ENCODE measurements around the gene HPD. TPM values are rescaled to one million over a fixed set of nuclear protein-coding genes. Genes with fewer than 3 reads are reported as not detected.

Gene HPD
- total RNA-seq, 1 donor from 2014 or later, result not detected

DNA sequence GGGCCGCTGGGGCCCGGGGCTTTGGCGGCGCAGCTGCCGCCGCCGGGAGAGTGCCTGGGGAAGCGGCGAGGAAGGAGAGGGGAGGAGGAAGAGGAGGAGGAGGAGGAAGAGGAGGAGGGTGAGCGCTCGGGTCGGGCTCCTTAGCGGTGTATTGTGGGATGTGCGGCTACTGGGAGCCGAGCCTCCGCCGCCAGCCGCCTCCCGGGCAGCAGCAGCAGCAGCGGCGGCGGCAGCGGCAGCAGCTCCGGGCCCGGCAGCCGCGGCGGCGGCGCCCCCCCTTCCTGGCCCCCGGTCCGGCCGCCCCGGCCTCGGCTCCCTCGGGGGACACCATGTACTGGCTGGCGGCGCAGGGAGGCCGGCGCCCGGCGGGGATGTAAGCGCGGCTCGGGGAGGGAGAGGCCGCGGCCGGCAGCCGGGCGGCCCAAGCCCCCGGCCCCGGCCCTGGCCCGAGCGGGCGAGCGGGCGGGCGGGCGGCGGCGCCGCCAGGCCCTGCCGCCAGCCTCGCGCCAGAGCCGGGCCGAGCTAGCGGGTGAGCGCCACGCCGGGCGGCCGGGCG, 54.7 kb downstream of the HPD start, which contains the start of gene SETD1B:
SETD1B (plus strand) TSS at position 149 of the 556 bp plus-strand sequence. CDS start 729 bp downstream, outside the sequence.
- peaks cover 56% of the 10 kb centered on the region for H3K4me1 Mint-ChIP-seq
- ChIA-PET POLR2A (interaction anchor here (0.5 to 33.0 kb wide), 13 partner anchors 1 to 1512 kb away, joined by 3 to 1155 read pairs (median 3); partner anchors contain the start of genes MLXIP, PSMD9, RHOF and RNU4-1), CTCF (interaction anchor here (1.0 to 14.3 kb wide), 2 partner anchors 8 to 9 kb away, joined by 4 to 635 read pairs; partner anchors contain the start of gene RHOF)
- TF ChIP-seq, protein P1, sequence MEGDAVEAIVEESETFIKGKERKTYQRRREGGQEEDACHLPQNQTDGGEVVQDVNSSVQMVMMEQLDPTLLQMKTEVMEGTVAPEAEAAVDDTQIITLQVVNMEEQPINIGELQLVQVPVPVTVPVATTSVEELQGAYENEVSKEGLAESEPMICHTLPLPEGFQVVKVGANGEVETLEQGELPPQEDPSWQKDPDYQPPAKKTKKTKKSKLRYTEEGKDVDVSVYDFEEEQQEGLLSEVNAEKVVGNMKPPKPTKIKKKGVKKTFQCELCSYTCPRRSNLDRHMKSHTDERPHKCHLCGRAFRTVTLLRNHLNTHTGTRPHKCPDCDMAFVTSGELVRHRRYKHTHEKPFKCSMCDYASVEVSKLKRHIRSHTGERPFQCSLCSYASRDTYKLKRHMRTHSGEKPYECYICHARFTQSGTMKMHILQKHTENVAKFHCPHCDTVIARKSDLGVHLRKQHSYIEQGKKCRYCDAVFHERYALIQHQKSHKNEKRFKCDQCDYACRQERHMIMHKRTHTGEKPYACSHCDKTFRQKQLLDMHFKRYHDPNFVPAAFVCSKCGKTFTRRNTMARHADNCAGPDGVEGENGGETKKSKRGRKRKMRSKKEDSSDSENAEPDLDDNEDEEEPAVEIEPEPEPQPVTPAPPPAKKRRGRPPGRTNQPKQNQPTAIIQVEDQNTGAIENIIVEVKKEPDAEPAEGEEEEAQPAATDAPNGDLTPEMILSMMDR (IDR thresholded peaks at IDR 0.05), result no peak
- no peaks in the 10 kb centered on the region for H3K27me3 Mint-ChIP-seq
- DNase-seq (peak; percentile 70), ATAC-seq (ENCODE audit: low read depth) (peak; percentile 2)
- H3K27ac Mint-ChIP-seq, result peak within 1 kb of the TSS; percentile 100
- H3K9me3 Mint-ChIP-seq, result no peaks in the 10 kb centered on the region
- peak within 1 kb of the TSS; percentile 97 for H3K4me3 Mint-ChIP-seq
- peaks cover 41% of the 10 kb centered on the region for H3K36me3 Mint-ChIP-seq (ENCODE audit: low read depth)
- intact Hi-C loops (cut with micrococcal nuclease), result loop anchor here (1.0 to 5.0 kb wide), 5 partner anchors 8 to 1512 kb away; partner anchors contain the start of genes BCL7A, RNU4-1 and RNU4-2

DNA sequence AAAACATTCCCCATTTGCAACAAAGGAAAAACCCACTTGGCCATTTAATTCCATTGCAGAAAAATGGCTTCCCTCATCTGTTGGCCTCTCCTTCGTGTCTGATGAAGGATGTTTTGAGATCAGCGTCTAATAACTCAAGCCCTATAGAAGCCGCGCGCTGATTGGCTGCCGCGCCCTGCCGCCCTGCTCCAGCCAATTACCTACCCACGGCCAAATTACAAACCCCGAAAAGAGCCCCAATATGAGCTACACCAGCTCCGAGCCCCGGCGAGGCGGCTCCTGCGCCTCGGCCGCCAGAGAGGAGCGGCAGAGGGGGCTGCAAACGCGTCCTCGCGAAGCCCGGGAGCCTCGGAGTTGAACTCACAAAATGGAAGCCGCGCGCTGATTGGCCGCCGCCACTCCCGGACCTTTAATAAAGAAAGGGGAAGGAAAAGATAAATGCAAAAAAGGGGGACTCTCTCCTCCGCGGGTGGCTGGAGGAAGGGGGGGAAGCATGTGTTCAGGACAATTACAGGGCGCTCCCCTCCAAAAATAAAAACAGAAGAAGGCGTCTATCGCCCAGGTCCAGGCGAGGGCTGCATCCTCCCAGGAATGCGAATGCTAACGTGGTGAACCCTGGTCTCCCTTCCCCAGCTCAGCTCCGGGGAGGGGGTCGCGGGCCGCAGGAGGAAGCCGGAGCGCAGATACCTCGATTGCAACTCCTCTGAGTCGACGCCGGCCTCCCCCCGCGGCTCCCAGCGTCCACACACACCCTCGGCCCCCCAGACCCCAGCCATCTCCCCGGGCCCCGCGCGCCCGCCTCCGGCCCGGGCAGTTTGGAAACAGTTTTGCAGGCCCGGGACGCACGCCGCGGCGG, 55.6 kb downstream of the HPD start:
- TF ChIP-seq, protein P1 (IDR thresholded peaks at IDR 0.05), result no peak
- peak overlapping the region; percentile 100 for H3K27ac Mint-ChIP-seq
- ATAC-seq (ENCODE audit: low read depth), result peak; percentile 40
- no peaks in the 10 kb centered on the region for H3K9me3 Mint-ChIP-seq
- H3K4me3 Mint-ChIP-seq, result peak overlapping the region; percentile 93
- POLR2A ChIA-PET, result interaction anchor here (0.6 to 33.0 kb wide), 17 partner anchors 1 to 1511 kb away, joined by 3 to 1155 read pairs (median 4); partner anchors contain the start of genes MLXIP, ORAI1, PSMD9 and RHOF
- no peaks in the 10 kb centered on the region for H3K27me3 Mint-ChIP-seq
- CTCF ChIA-PET, result interaction anchor here (1.0 to 14.3 kb wide), 5 partner anchors 8 to 86 kb away, joined by 3 to 635 read pairs (median 8); partner anchors contain the start of genes PSMD9 and RHOF
- intact Hi-C loops (cut with micrococcal nuclease), result loop anchor here (1.0 to 5.0 kb wide), 7 partner anchors 9 to 1511 kb away; partner anchors contain the start of genes BCL7A, RNF34, RNU4-1 and RNU4-2
- DNase-seq, result peak; percentile 91
- peaks cover 43% of the 10 kb centered on the region for H3K36me3 Mint-ChIP-seq (ENCODE audit: low read depth)
- H3K4me1 Mint-ChIP-seq, result peaks cover 57% of the 10 kb centered on the region

DNA sequence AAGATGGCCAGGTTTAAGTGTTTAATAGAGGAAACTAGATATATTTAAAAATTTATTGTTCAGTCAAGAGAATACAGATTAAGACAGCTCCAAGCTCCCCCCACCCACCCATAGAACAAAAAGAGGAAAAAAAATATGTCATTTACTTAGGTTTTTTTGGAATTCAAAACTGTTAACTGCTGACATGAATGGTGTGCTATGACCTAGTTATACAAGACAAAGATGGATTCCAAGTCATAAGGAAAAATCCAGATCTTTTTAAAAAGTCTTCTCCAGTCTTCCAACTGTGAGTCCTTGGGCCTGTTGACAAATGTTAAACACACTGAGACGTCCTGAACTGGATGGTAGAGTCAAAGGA, 56.2 kb downstream of the HPD start:
- Mint-ChIP-seq H3K4me3 (peak overlapping the region; percentile 93), H3K27ac (peak overlapping the region; percentile 100), H3K36me3 (ENCODE audit: low read depth) (peaks cover 45% of the 10 kb centered on the region), H3K4me1 (peaks cover 54% of the 10 kb centered on the region), H3K9me3 (no peaks in the 10 kb centered on the region), H3K27me3 (no peaks in the 10 kb centered on the region)
- intact Hi-C loops (cut with micrococcal nuclease), result loop anchor here (1.0 to 5.0 kb wide), 4 partner anchors 8 to 1510 kb away; partner anchors contain the start of genes BCL7A, RNF34, RNU4-1 and RNU4-2
- TF ChIP-seq, protein P1 (IDR thresholded peaks at IDR 0.05), result no peak
- POLR2A ChIA-PET, result interaction anchor here (0.6 to 33.0 kb wide), 15 partner anchors 0 to 1510 kb away, joined by 3 to 1155 read pairs (median 8); partner anchors contain the start of genes DIABLO, ORAI1, PSMD9 and RHOF
- CTCF ChIA-PET, result interaction anchor here (1.5 to 14.3 kb wide), 4 partner anchors 8 to 86 kb away, joined by 3 to 635 read pairs (median 24); partner anchors contain the start of genes PSMD9 and RHOF
- DNase-seq (no peak), ATAC-seq (ENCODE audit: low read depth) (no peak)

DNA sequence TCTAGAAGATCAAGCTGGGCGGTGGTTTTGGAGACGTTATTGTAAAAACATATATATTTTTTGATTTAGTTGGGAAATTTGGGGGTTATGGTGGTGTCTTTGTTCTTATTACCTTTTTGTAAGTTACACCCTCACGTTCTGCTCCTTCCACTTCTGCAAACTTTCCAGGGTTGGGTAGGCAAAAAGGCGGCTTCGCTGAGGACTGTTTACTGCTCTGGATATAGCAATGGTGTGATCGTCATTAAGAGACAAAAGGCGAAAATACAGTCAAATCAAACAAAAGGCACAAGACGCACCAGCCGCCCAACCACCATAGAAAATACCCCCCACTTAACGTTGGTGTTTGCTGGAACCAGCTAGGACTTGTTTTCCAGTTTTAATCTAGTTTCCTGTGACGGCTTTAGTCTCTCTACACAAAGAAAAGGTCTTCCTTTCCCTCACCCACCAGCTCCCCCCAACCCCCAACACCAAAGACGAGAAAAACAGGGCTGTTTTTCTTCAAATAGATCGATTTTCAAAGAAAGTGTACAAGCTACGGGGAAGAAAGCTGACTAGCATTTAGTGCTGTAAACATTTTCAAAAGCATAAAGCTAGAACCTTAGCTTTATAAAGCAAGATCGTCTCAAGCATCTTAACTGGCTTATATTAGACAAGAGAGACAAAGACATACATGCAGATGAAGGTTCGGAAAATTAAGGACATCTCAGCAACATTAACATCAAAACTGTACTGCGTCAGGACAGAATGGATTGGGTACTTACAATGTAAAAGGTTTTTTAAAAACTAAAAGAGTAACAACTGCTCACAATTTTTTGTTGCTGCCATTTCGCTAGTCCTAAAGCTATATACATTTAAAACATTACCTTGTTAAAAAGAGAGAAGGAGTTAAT, 56.8 kb downstream of the HPD start:
- Mint-ChIP-seq H3K9me3 (no peaks in the 10 kb centered on the region), H3K4me3 (peak overlapping the region; percentile 93), H3K36me3 (ENCODE audit: low read depth) (peaks cover 45% of the 10 kb centered on the region), H3K27ac (peak overlapping the region; percentile 100), H3K27me3 (no peaks in the 10 kb centered on the region), H3K4me1 (peaks cover 51% of the 10 kb centered on the region)
- no peak for DNase-seq
- CTCF ChIA-PET, result interaction anchor here (1.5 to 14.3 kb wide), 4 partner anchors 7 to 87 kb away, joined by 3 to 635 read pairs (median 24); partner anchors contain the start of genes PSMD9 and RHOF
- intact Hi-C loops (cut with micrococcal nuclease), result loop anchor here (1.0 to 5.0 kb wide), 4 partner anchors 8 to 1510 kb away; partner anchors contain the start of genes BCL7A, RNF34, RNU4-1 and RNU4-2
- no peak for ATAC-seq (ENCODE audit: low read depth)
- POLR2A ChIA-PET, result interaction anchor here (0.6 to 33.0 kb wide), 23 partner anchors 1 to 1510 kb away, joined by 3 to 1155 read pairs (median 6); partner anchors contain the start of genes BCL7A, DIABLO, ORAI1 and PSMD9
- TF ChIP-seq, protein P1 (IDR thresholded peaks at IDR 0.05), result no peak
